ENCODE measurements around the gene GRHL1.
"Not testable (repeated sequence)": the region's sequence is repeated elsewhere in the genome, so short reads cannot be mapped to it uniquely, and the experiment has no call there.

Gene GRHL1

GRCh38 chr2:9951522-9952285 is at the start of gene GRHL1:
GRHL1 (plus strand) TSS chr2:9951693; CDS start chr2:9951834, 141 bp downstream.
- peak; percentile 96 for DNase-seq (ENCODE audit: low spot score)

- no peak for DNase-seq (ENCODE audit: low spot score)
Observed at GRCh38 chr2:9905413-9905812, 46.1 kb upstream of the GRHL1 start.

GRCh38 chr2:9907402-9907801 is 44.1 kb upstream of the GRHL1 start:
- no peak for DNase-seq (ENCODE audit: low spot score)

DNA sequence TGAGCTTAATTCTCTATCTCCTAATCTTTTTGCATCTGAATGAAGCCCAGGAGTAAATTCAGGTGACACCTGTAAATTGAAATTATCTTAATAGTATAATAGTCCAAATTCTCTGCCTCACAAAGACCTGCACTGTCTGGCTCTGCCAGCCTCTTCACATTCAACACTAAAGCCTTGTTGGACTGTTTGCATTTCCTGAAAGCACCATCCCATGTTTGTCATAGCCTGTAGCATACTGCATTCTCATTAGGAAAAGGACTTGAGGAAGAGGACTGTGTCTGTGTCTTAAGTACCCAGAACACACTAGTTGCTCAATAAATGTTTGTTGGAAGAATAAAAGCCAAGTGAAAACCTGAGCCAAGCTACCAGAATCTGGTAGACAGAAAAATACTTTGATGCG is 42.9 kb upstream of the GRHL1 start:
- DNase-seq (ENCODE audit: low spot score), result no peak

GRCh38 chr2:9909106-9909505 is 42.4 kb upstream of the GRHL1 start:
- DNase-seq (ENCODE audit: low spot score), result no peak

GRCh38 chr2:9910699-9911098 is 40.8 kb upstream of the GRHL1 start:
- no peak for DNase-seq (ENCODE audit: low spot score)

GRCh38 chr2:9912468-9912867 is 39.0 kb upstream of the GRHL1 start:
- DNase-seq (ENCODE audit: low spot score), result no peak

DNA sequence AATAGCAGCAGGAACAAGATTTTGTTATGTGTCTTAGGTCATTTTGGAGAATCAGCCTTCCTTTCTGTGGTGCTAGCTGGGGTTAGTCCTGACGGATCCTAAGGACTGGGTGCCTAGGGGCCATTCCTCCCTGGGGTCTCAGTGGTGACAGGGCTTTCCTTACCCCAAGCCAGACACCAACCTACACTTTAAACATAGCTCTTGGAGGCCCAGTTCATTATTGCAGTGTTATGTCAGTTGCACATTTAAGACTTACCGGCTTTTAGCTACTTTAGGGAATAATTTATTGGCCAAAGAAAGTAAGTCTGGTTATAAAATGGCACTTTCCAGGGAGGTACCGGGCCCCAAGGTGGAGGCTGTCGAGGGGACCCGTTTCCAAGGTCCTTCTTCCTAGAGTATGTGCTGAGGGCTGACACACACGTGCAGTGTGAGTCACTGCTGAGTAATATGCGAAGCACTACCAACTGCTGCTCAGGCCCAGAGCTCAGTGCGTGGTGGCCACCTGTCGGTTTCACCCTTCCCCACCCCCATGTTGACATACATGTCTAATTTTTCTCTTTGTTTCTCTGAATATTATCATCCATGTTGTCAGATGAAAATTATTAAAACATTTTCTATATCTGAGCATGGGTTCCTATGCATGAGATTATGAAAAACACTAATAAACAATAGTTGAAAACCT is 37.0 kb upstream of the GRHL1 start:
- no peak for DNase-seq (ENCODE audit: low spot score)

DNA sequence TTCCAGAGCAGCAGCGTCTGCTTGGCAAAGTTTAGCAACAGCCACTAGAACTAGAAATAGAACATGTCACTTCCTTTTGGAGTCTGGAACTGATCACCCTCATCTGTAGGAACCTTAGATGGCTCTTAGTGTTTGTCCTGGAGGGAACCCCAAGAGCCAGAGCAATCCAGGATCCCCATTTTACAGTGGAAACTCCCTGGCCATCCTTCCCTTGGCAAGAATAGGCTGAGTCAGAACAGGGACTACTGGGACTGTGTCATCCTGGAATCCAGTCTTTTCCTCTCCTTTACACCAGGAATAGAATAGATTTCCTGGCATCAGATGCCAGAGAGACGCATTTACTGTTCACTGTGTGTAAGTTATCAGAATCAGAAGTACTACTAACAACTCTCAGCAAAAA is 33.2 kb upstream of the GRHL1 start:
- DNase-seq (ENCODE audit: low spot score), result no peak

- no peak for DNase-seq (ENCODE audit: low spot score)
Observed at GRCh38 chr2:9919512-9919911, 32.0 kb upstream of the GRHL1 start.

DNA sequence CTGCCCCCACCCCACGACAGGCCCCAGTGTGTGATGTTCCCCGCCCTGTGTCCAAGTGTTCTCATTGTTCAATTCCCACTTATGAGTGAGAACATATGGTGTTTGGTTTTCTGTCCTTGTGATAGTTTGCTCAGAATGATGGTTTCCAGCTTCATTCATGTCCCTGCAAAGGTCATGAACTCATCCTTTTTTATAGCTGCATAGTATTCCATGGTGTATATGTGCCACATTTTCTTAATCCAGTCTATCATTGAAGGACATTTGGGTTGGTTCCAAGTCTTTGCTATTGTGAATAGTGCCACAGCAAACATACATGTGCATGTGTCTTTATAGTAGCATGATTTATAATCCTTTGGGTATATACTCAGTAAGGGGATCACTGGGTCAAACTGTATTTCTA is 24.5 kb upstream of the GRHL1 start:
- DNase-seq (ENCODE audit: low spot score), result not testable (repeated sequence)

DNA sequence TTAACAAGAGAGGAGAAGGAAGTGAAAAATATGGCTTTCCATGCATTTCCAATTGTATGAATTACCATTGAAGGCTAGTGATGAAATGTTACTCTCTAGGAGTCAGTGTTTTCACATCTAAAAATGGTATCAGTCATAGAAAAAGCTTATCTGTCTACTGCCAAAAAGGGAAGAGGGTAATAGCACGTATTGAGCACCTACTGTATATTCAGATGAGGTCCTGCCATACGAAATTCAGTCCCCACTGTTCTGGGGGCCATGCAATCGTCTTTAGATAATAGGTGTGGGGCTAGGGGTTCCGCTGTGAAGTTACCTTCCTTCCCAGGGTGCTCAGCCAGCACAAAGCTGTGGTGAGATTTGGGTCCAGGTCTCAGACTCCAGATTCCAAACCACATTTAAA is 14.2 kb upstream of the GRHL1 start:
- DNase-seq (ENCODE audit: low spot score), result no peak

DNA sequence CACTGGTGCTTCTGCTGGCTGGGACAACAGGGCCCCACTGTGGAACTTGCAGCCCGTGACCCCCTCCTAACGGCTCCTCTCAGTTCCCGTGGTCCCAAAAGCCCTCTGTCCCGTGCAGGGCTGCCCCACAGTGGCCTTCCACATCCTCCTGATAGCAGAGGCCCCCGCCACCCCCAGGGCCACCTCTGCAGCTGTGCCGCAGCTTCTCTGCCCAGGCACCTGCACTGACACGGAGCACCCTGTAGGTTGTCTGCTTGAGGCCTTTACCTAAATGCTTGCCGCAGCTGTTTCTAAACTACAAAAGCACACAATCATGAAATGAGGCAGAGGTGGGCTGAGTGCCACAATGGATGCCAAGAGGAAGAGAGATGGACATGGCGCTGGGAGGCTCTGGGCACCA is 13.5 kb upstream of the GRHL1 start:
- DNase-seq (ENCODE audit: low spot score), result no peak

GRCh38 chr2:9939587-9940485 is 11.7 kb upstream of the GRHL1 start:
- DNase-seq (ENCODE audit: low spot score), result no peak

- no peak for DNase-seq (ENCODE audit: low spot score)
Observed at GRCh38 chr2:9941196-9941995, 10.1 kb upstream of the GRHL1 start.

DNA sequence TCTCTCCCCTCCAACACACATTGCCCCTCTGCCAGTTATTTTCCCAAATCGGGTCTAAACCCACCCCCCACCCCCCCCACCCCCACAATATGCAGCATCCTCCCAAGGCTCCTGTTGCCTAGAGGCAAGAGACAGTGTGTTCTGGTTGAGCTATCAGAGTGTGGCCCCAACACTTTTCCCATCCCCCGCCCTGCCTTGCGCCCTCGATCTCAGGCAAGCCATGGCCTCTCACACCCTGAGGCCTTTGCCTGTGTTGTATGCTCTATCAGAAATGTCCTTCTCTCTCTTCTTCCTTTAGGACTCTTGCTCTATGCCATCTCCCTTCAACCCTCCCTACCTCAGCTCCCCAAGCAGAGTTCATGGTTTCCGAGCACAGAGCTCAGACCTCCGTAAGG is 9.5 kb upstream of the GRHL1 start:
- DNase-seq (ENCODE audit: low spot score), result no peak

DNA sequence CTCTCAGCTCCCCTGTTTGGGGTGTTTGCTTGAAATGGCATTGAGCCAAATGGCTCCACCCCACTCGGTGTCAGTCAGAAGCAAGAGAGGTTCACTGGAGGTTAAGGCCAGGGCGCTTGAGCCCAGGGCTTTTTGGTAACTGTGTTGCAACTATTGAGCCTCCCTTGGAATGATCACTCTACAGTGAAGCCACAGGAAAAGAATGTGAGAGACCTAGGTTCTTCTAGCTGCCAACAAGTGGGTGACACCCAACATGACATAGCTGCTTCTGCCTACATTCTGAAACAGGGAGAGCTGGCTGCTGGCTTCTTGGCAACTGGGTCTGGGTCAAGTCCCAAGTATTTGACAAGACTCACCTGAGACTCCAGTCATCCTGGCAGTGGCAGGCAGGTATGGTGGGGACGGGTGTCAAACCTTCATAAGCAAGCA is 7.1 kb upstream of the GRHL1 start:
- DNase-seq (ENCODE audit: low spot score), result no peak

- no peak for DNase-seq (ENCODE audit: low spot score)
Observed at GRCh38 chr2:9945596-9945995, 5.9 kb upstream of the GRHL1 start.

DNA sequence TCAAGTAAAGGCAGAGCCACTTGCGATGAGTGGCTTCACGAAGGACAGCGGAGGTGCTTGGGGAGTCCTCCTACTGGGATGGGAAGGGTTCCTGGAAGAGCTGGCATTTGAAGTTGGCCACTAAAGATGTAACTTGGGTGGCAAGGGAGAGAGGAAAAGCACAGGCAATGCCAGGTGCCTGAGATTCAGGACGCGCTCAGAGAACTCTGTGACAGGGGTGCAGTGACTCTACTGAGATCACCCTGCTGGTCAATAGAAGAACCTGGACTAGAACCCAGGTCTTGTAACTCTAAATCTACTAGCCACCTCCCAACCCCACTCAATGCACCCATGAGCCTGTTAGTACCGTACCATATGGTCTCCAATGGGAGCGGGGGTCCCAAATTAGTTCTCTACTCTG is 5.4 kb upstream of the GRHL1 start:
- no peak for DNase-seq (ENCODE audit: low spot score)

- no peak for DNase-seq (ENCODE audit: low spot score)
Observed at GRCh38 chr2:9946818-9947217, 4.7 kb upstream of the GRHL1 start.

DNA sequence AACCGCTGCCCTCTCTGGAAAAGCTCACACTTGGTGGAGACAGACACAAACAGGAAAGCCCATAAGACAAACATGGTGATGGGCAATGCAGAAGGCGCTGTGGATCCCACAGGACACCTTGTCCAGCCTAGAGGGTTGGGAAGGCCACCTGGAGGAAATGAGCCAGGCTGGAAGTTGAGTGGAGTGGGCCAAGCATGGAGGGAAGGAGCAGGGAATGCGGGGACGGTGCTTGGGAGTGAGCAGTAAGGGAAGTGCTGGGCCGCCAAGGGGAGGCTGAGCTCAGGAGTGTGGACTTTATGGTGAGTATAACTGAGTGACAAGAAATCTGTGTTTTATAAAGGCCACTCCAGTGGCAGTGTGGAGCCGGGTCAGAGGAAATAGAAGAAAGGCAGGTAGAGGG is 2.8 kb upstream of the GRHL1 start:
- DNase-seq (ENCODE audit: low spot score), result no peak
